LHCN-M2 (cell line): ENCODE measurements around the gene TNFRSF14. TPM values are rescaled to one million over a fixed set of nuclear protein-coding genes. Genes with fewer than 3 reads are reported as not detected.
A peak's percentile ranks its signal among the peaks of the same experiment; 100 is the strongest.
"Not testable (repeated sequence)": the region's sequence is repeated elsewhere in the genome, so short reads cannot be mapped to it uniquely, and the experiment has no call there.

Experiments used
- DNase-seq: peaks from one replicate; pipeline ENCODE4 v3.0.0-alpha.2; 2012; ENCODE audit warnings: low read depth
- total RNA-seq: library from RNA; depleted of rRNA; stranded (reverse); fragments of >200 nt; gene quantifications from 2 replicates; pipeline ENCODE4 v1.2.3, GENCODE V29; 2014

TNFRSF14 gene
- total RNA-seq, 1 experiment from 2014 or later, result 13.1 TPM

DNA sequence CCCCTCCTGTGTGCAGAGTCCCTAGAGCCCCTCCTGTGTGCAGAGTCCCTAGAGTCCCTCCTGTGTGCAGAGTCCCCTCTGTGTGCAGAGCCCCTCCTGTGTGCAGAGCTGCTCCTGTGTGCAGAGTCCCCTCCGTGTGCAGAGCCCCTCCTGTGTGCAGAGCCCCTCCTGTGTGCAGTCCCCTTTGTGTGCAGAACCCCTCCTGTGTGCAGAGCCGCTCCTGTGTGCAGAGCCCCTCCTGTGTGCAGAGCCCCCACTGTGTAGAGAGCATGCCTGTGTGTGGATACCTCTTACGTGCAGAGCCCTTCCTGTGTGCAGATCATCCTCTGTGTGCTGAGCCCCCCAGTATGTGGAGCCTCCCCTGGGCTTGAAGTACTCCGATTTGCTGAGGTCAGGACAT lies 17.8 kb upstream of the TNFRSF14 start:
- no peak for DNase-seq

DNA sequence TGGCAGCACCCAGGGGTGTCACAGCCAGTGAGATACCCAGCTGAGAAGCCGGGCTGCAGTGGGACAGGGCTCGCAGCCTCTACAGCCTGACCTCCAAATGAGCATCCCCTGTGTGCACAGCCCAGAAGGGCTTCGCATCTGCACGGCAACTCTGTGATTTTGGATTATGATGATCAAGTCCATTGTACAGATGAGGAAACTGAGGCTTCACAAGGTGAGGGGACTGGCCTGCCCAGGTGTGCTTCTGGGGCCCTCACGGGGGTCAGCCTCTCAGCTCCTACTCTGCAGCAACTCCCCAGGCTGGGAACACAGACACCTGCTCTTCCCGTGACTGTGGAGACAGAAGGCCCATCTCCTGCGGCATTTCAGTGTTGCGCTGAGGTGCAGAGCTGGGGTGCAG lies 17.3 kb upstream of the TNFRSF14 start:
- DNase-seq, result no peak

DNA sequence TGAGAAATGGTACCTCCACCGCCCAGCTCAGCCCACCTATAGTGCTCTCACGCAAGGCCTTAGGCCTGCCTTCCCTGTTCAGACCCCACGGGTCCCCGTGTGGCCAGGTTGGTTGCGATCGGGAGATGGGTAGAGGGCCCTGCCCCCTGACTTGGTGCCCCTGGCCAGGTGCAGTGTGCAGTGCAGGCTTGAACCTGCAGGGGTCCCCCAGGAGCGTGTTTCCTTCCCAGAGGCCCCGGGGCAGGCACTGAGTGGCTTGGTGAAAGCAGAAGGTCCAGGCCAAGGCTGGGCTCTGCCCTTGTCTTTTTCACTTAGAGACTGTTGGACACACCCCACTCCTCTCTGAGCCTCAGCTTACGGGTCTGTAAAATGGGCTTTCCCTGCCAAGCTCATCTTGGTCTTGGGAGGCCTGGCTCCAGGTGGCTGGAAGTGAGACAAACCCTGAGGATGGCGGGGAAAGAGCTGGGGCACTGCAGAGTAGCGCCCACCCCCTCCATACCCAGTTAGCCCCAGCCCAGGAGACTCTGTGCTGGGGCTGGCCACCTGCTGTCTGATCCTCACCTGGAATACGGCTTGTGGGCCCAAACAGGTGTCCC lies 16.8 kb upstream of the TNFRSF14 start:
- no peak for DNase-seq

DNA sequence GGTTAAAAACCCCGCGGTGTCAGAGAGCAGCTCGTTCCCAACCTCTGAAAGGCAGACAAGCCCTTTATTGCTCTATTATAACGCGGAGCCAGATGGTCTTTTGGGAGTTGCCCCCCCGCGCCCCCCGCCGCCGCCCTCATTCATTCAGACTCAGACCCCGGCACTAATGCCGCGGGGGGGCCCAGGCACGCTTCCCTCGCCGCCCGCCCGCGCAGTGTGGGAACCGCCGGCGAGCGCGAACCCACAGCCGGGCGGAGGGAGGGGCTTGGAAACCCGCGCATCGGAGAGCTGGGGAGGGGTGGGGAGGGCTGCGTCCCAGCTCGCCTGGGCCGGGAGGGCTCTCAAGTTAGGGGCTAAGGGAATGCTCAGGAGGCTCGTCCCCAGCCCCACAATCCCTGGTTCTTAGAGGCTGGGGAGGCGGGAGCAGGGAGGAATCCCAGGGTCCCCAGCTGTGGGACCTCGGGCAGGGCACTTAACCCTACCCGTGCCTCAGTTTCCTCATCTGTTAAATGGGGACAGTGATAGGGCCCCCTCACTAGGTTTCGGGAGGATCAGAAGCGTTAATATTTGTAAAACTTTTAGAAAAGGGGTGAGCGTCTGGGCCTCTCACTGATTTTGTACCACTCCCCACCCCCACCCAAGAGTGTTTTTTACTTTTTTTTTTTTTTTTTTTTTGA lies 15.2 kb upstream of the TNFRSF14 start:
- no peak for DNase-seq

DNA sequence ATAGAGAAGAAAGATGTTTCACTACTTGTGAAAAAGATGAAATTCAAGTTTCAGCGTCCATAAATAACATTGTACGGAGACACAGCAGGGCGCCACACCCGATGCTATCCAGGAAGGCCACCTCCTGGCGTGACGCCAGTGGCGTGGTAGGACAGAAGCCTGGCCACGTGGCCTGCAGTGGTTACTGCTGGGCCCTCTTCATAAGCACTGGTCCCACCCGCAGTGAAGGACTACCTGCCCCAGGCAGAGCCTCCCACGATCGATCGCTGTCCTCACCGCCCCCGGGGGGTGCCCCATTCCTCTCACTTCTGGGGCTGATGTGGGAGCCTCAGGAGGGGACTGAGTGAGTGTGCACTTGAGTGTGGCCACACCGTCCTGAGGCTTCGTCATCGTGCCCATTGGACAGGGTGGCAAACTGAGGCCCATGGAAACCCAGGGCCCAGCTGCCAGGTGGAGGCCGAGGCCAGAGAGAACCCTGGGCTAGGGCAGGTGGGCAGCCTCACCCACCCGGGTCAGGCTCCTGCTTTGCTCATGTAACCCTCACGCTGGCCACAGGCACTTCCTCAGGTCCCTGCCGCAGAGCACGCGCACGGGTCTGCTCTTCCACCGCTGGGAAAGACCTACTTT lies 14.4 kb upstream of the TNFRSF14 start:
- DNase-seq, result no peak

DNA sequence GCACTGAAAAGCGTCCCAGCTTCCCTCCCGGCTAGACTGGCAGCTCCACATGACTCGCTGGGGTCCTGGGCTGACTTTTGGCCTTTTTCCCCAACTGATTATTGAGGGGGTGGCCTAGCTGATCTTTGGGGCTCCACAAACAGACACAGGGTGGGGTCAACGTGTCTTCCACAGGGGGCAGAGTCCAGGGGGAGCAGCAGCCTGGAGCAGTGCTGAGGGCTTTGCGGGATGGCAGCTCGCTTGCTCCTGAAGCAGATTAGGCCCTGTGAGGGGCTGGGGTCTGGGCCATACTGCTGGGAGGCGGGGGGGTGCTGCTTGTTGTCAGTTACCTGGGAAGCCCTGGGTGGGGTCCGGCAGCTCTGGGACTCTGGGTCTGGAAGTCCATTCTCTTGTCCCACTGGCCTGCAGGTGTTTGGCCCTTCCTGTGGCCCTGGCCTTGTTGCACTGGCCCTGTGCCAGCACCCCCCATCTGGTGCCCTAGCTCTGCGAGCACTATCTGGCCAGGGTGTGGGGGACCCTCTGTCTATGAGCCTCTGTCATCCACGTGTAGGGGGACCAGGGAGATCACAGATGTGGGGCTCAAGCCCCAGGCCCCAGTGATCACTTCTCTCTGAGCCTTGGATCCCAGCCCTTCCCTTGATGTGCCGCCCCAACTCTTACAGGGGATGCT lies 13.8 kb upstream of the TNFRSF14 start:
- DNase-seq, result no peak

DNA sequence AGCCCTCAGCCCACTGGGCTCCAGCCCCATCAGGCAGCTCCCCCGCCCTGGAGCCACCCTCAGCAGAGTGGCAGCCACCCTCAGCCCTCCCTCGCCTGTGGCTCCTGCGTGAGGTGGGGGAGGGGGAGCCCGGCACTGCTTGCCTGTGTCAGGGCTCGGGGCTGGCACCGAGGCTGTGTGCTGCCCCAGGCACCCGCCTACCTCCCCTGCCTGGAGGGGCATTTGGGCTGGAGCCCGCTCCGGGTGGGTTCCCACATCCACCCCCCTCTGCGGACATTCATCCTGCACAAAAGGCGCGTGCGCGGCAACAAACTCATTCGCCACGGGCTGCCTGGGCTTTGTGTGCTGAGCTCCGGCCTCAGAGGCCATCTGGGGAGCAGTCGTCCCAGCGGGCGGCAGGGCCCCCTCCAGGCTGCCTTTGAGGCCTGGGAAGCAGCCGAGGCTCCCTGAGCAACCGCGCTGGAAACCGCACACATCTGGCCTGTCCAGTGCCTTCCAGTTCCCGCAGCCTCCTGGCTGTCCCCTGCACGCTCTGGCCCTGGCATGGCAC lies 12.6 kb upstream of the TNFRSF14 start:
- DNase-seq, result no peak

DNA sequence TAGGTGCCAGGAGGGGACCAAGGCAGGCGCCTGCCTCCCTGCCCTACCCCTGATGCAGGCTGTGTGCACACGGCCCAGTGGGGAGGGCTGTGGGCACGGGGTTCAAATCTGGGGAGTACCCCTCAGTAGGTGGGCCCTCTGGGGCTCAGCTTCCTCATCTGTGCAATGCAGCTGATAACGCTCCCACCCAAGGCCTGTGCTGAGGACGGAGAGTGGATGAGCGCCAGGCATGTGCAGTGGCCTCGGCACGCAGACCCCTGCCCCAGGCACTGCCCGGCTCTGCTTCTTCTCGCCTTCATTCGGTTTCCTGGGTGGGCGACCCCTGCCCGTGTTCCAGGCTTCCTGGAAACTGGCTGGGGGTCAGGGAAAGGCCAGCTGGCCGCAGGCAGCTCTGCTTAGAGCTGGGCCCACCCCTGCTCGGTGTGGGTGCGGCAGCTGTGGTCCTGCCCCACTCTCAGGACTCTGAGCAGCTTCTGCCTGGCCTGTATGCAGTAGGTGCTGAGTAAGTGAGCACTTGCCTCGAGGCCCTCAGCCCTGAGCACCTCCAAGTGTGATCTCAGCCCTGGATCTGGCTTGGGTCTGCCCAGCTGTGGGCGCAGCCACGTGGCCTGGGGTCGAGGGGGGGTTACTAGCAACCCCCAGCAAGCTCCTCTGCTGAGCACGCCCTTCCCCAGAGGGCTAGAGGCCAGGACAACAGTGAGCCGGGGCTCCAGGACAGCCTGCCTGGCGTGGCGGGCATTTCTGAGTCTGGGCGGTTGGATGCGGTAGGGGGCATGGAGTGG lies 11.9 kb upstream of the TNFRSF14 start:
- no peak for DNase-seq

DNA sequence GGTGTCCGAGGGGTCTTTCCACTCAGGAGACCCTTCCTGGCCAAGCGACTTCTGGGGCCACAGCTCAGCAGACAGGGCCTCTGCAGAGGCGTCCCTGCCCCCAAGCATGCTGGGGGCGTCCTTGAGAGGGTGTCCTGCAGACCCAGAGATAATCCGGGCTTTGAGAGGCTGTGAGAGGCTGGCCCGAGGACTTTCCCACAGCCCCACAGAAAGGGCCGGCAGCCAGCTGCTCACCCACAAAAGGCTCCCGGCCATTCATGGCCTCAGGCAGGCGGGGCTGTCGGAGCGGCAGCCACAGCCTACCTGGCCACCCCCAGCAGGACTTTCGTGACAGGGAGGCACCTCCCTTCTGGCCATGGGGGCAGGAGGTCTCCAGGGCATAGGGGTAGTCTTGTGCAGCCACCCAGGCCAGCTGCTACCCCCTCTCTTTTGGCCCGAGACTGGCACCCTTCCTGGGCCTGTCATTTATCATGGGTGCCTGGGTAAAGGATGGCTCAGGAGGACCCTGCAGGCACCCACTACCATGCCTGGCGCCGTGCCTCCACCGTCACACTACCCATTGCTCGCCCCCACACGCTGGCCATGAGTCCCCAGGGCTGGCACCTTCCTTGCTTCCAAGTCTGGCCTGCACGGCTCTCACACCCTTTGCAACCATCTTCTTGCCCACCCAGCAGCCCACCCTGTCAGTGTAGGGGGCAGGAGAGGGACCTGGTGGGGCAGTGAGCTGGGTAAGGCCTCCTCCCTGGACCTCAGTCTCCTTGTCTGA lies 11.1 kb upstream of the TNFRSF14 start:
- DNase-seq, result no peak

DNA sequence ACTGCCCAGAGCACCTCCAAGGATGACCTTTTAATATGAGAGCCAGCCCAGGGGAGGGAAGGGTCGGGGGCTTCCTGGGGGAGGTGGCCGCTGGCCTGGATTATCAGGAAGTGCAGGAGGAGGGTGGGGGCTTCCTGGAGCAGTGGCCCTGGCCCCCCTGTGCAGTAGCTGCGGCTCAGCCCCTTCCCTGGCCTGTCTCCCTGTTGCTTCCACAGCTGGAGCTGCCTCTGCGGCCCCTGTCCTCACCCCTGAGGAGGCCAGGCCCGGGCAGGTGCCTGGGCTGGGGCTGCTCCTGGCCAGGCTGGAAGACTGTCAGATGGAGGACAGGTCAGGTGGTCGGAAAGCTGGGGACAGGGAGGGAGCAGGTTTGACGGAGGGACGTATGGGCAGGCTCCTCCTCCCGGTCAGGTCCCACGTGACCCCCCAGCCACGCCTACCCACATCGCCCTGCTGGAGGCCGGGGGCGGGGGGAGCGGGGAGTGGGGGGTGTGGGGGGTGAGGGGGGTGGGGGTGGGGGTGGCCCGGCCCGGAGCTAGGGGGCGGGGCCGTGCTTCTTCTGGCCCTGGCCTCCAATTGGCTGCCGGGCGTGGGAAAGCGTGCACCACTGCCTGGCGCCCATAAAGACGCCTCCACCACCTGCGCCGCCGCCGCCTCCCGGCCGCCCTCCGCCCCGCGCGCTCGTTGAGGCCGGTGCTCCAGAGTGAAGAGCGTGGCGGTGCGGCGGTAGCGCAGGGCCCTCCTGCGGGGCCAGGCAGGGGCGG lies 10.2 kb upstream of the TNFRSF14 start:
- no peak for DNase-seq

DNA sequence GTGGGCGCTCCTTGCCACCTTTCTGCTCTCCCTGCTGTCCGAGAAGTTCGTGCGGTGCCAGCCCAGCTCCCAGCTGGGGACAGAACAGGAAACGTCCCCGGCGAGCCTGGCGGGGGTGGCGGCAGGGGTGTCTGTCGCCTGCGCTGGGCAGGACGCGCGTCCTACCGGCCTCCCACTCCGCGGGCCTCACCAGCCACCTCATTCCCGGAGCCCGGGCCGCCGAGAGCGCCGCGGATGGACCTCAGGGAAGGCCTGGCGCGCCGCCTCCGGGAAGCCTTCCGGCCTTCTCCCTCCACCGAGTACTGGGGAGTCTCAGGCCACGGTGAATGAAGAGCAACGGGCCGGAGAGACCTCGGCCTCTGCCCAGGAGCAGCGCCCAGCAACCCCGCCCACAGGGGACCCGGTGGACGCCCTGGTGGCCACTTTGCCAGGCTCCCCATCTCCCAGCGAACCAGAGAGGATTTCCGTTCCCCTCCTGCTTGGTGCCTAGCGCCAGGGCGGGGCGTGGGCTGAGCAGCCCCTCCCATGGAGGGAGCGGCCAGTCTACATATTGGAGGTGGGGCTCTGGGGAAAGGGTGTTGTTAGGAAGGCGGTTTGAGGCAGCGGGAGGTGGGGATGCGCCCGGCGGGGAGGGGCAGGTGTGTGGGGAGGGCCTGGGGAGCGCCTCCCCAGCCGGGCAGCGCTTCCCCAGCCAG lies 9.5 kb upstream of the TNFRSF14 start:
- DNase-seq, result peak; percentile 24

DNA sequence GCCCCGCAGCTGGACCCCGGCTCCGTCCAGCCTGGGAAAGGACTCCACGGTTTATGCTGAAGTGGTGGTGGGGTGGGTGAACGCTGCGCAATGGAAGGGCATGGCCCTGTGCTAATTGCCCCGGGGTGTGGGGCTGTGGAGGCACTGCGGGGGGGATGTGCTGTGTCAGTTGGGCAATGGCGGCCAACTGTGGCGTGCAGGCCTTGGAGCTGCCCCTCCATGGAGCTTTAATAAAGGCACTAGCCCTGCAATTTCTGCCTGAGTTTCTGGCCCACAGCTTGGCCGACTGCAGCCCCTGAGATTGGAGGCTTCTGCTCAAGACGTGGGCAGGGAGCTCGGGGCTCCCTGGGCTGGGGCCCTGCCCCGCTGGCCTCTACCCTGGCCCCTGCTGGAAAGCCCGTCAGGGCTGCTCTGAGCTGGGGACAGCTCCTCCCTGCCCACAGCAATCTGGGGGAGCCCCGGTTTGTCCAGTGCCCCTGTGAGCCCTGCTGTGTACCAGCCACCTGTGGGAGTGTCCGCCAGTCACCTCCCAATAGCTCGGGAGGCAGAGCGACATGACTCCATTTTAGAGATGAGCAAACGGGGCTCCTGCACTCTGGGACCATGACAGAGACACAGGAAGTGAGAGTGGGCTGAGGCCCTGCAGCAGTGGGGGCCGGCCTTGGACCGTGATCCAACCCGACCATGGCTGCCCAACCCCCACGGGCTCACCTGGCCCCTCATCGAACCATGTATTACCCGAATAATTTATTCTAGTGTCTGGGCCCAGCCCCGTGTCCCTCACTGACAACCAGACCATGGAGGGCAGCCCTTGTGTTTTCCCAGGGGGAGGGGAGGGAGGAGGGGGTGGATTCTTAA lies 8.7 kb upstream of the TNFRSF14 start:
- DNase-seq, result no peak

DNA sequence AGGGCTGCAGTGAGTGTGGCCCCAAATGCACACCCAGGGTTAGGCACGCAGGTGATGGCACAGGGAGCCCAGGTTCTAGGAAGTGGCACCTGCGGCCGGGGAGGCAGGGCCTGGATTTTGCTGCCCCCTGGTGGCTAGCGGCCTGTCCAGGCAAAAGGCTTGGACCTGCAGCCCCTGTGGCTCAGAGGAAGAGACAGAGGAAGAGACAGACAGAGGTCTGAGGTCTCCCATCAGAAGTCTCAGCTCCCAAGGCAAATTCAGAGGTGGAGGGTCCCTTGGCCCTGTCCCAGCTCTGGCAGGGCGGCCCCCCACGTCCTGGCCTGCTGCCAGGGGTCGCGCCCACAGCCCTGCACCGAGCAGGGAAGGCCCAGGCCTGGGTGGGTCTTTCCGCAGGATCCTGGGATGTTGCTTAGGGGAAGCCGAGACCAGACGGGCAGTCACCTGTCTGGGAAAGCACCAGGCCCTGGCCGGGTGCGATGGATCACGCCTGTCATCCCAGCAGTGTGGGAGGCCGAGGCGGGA lies 8.0 kb upstream of the TNFRSF14 start:
- DNase-seq, result peak; percentile 32

DNA sequence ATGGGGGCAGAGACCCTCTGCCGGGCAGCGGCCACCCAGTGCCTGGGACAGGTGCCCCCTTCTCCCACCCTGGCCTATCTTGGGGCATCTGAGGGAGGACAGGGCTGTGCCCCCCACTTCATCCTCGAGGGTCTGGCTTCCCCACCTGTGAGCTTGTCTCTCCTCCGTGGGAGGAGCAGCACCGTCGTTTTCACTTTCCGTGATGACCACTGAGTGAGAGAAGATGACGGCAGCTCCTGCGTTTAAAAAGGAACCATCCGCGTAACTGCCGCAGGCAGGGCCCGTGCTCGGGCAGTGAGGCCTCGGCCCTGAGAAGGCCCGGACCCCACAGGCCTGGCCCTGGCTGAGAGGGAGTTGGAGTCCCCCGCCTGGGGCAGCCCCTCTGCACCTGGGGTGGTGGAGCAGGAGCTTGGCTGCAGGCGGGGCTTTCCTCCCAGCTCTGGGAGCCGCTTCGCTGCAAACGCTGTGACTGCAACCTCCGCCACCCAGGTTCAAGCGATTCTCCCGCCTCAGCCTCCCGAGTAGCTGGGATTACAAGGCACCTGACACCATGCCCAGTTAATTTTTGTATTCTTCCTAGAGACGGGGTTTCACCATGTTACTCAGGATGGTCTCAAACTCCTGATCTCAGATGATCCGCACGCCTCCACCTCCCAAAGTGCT lies 6.7 kb upstream of the TNFRSF14 start:
- DNase-seq, result not testable (repeated sequence)

DNA sequence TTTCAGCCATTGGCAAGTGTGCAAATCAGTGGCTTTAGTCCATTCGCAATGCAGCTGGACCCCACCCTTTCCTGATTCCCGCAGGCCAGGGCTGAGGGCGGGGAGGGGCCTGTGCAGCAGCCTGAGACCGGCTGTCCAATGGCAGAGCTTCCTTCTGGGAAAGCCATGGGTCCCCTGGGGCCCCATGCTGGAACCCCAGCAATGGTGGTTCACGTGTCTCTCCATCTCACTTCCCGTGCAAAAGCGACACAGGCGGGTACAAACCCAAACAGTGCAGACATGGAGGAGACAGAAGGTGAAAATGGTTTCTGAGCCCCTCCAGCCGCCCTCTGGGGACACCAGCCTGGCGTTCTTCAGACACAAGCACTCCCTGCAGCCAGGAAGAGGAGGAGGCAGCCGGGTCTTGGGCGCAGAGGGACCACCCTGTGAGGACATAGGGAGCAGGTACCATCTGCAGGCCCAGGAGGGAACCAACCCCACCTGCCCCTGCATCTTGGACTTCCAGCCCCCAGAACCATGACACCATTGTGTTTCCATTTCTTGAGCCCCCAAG lies 5.8 kb upstream of the TNFRSF14 start:
- DNase-seq, result not testable (repeated sequence)

DNA sequence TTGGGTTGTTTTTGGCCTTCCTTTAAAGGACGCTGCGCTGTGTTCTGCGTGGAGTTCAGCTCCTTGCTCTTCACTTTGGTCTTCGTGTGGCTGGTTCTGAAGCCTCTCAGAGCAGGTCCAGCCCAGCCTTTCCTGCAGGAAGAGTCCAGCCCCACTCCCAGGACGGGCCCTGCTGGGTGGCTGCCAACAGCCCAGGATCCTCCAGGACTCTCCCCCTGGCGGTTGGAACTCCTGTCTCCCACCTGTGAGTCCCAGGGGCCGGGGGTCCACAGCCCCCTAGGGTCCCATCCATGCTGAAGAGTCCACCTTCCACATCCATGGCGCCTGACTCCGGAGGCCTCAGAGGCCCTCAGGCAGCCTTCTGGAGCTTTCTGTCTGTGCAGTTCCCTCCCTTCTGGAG lies 4.6 kb upstream of the TNFRSF14 start:
- not testable (repeated sequence) for DNase-seq

DNA sequence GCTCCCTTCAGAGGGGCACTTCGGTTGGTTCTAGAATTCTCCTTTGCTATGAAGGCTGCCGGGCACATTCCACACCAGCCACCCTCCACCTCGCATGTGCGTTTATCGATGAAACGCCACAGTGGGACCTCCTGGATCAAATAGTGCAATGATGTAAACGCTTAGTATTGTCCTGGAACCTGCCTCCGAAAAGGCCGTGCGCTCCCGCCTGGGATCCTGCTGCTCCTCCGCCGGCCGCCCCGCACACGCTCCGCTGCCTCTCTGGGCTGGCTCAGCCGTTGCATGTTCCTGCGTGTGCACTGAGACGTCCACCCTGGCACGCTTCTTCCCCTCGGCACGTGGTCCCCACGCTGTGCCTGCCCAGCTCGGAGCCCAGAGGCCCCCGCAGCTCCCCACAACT lies 4.0 kb upstream of the TNFRSF14 start:
- DNase-seq, result no peak
